ENCODE measurements around the gene LIPM.

The LIPM gene

GRCh38 chr10:88840104-88840503, 37.6 kb downstream of the LIPM start:
- no peak for DNase-seq (ENCODE audit: low read depth)

GRCh38 chr10:88840881-88841280, 38.4 kb downstream of the LIPM start:
- no peak for DNase-seq (ENCODE audit: low read depth)

GRCh38 chr10:88841316-88842111, 39.0 kb downstream of the LIPM start:
- DNase-seq (ENCODE audit: low read depth): no peak

GRCh38 chr10:88843171-88843570, 40.6 kb downstream of the LIPM start:
- DNase-seq (ENCODE audit: low read depth): no peak

- DNase-seq (ENCODE audit: low read depth): peak; percentile 85
Measured at GRCh38 chr10:88848499-88848898, 46.0 kb downstream of the LIPM start.

- DNase-seq (ENCODE audit: low read depth): peak; percentile 81
Measured at GRCh38 chr10:88849234-88849633, 46.7 kb downstream of the LIPM start.

GRCh38 chr10:88850712-88851111, 48.2 kb downstream of the LIPM start:
- no peak for DNase-seq (ENCODE audit: low read depth)

GRCh38 chr10:88851706-88852105, 49.2 kb downstream of the LIPM start, which contains the start of gene ANKRD22:
ANKRD22 (minus strand) TSS chr10:88851844; CDS start chr10:88851607, 237 bp downstream.
- DNase-seq (ENCODE audit: low read depth): peak; percentile 85

GRCh38 chr10:88852327-88852726, 49.8 kb downstream of the LIPM start:
- DNase-seq (ENCODE audit: low read depth): no peak

GRCh38 chr10:88853155-88853881, 50.8 kb downstream of the LIPM start:
- DNase-seq (ENCODE audit: low read depth): no peak

GRCh38 chr10:88854684-88855083, 52.2 kb downstream of the LIPM start:
- DNase-seq (ENCODE audit: low read depth): no peak

GRCh38 chr10:88857831-88858230, 55.3 kb downstream of the LIPM start:
- no peak for DNase-seq (ENCODE audit: low read depth)

GRCh38 chr10:88858491-88858890, 56.0 kb downstream of the LIPM start:
- DNase-seq (ENCODE audit: low read depth): no peak

- no peak for DNase-seq (ENCODE audit: low read depth)
Measured at GRCh38 chr10:88861036-88861435, 58.5 kb downstream of the LIPM start.

GRCh38 chr10:88865281-88865876, 62.8 kb downstream of the LIPM start:
- DNase-seq (ENCODE audit: low read depth): no peak

GRCh38 chr10:88866454-88866853, 63.9 kb downstream of the LIPM start:
- no peak for DNase-seq (ENCODE audit: low read depth)

GRCh38 chr10:88870089-88870488, 67.6 kb downstream of the LIPM start:
- no peak for DNase-seq (ENCODE audit: low read depth)

Data from iris pigment epithelial cell (primary cell).